GM18861 (cell line): ENCODE measurements around the gene POU2AF3.
"Not testable (repeated sequence)": the region's sequence is repeated elsewhere in the genome, so short reads cannot be mapped to it uniquely, and the experiment has no call there.

Experiments
- ATAC-seq: cut with Tn5 transposase; IDR thresholded peaks from one replicate; pipeline ENCODE4 v1.9.1; 2021; ENCODE audit not compliant: unreplicated experiment

The POU2AF3 gene

GRCh38 chr11:111300569-111300968 lies 2.2 kb downstream of the POU2AF3 start:
- ATAC-seq = no peak

GRCh38 chr11:111301004-111301841 lies 2.9 kb downstream of the POU2AF3 start:
- peak; percentile 45 for ATAC-seq

- no peak for ATAC-seq
Measured at GRCh38 chr11:111301842-111302118, 3.4 kb downstream of the POU2AF3 start.

GRCh38 chr11:111302298-111302697 lies 4.0 kb downstream of the POU2AF3 start:
- ATAC-seq = no peak

GRCh38 chr11:111303461-111303860 lies 5.1 kb downstream of the POU2AF3 start:
- ATAC-seq = no peak

- no peak for ATAC-seq
Measured at GRCh38 chr11:111305162-111305802, 6.9 kb downstream of the POU2AF3 start.

GRCh38 chr11:111305876-111306275 lies 7.5 kb downstream of the POU2AF3 start:
- no peak for ATAC-seq

- no peak for ATAC-seq
Measured at GRCh38 chr11:111306321-111306720, 8.0 kb downstream of the POU2AF3 start.

- no peak for ATAC-seq
Measured at GRCh38 chr11:111307472-111308108, 9.2 kb downstream of the POU2AF3 start.

- no peak for ATAC-seq
Measured at GRCh38 chr11:111308140-111308539, 9.8 kb downstream of the POU2AF3 start.

- no peak for ATAC-seq
Measured at GRCh38 chr11:111309215-111309915, 11.0 kb downstream of the POU2AF3 start.

- ATAC-seq = no peak
Measured at GRCh38 chr11:111310088-111310487, 11.7 kb downstream of the POU2AF3 start.

GRCh38 chr11:111310723-111311122 lies 12.4 kb downstream of the POU2AF3 start:
- ATAC-seq = no peak

- ATAC-seq = no peak
Measured at GRCh38 chr11:111312076-111312475, 13.7 kb downstream of the POU2AF3 start.

GRCh38 chr11:111319296-111319695 lies 20.9 kb downstream of the POU2AF3 start:
- no peak for ATAC-seq

- ATAC-seq = not testable (repeated sequence)
Measured at GRCh38 chr11:111320199-111320598, 21.9 kb downstream of the POU2AF3 start.

GRCh38 chr11:111320728-111321568 lies 22.6 kb downstream of the POU2AF3 start:
- ATAC-seq = no peak

- ATAC-seq = no peak
Measured at GRCh38 chr11:111322534-111322933, 24.2 kb downstream of the POU2AF3 start.

GRCh38 chr11:111324277-111324720 lies 26.0 kb downstream of the POU2AF3 start:
- no peak for ATAC-seq

- ATAC-seq = no peak
Measured at GRCh38 chr11:111325259-111325658, 26.9 kb downstream of the POU2AF3 start.

- ATAC-seq = no peak
Measured at GRCh38 chr11:111326824-111327223, 28.5 kb downstream of the POU2AF3 start.
